ENCODE data around the gene CRY1. TPM values are rescaled to one million over a fixed set of nuclear protein-coding genes. Genes with fewer than 3 reads are reported as not detected.

CRY1 gene
- total RNA-seq, 4 donors from 2014 or later: 23.7 to 51.2 (median 40.1) TPM

DNA sequence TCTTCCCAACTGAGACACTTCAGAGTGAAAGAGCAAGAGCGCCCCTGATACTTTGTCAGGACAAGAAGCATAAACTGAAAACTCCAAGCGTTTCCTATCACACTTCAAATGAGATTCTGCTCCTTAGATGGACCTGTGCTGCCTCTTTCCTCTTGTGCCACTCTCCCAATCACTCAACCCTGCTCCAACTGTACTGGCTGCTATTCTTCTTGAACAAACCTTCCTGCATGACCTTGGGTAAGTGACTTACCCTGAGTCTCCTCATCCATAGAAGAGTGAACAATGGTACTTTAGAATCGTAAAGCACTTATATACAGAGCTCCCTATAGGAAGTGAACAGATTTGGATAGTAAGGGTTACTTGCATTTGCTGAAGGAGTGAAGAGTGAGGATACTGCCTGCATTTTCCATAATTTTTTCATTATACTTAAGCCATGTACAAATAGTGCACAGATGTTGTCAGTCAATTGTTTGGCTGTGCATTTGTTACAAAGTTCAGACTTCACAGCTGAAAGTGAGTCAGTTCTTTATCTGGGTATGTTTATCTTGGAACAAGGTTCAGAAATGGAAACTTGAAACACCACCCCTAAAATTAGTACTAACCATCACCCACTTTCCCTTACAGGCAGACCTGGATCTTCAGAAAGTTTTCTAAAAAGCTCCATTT lies 117.2 kb downstream of the CRY1 start:
- H3K4me1 ChIP-seq: peaks cover 9 to 93% (median 23%) of the 10 kb centered on the region in 3 donors

DNA sequence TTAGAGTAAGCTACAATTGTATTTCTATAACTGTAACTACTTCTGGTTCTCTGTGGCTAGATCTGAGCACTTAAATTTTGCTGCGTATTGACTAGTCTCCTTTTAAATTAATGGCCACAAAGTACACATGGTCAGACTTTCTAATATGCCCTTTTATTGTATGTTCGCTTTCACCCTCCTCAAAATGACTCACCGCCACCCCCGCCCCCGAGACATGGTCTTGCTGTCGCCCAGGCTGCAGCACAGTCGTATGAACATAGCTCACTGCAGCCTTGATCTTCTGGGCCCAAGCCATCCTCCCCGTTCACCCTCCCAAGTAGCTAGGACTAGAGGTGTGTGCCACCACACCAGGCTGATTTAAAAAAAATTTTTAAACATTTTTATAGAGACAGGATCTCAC lies 118.3 kb downstream of the CRY1 start:
- WGBS, 2 donors (ENCODE audit: low coverage in 1 of 2): 85 to 91% methylated on average over 7 to 8 of the region's 8 CpGs
- H3K4me1 ChIP-seq: peaks cover 9 to 83% (median 23%) of the 10 kb centered on the region in 3 donors
- ATAC-seq: no peak
- no peak overlapping the region for H3K4me3 ChIP-seq
- peak overlapping the region in 2 of 4 donors; percentile 18 to 56 for H3K27ac ChIP-seq
- no peaks in the 10 kb centered on the region for H3K27me3 ChIP-seq
- no peaks in the 10 kb centered on the region for H3K9me3 ChIP-seq
- H3K36me3 ChIP-seq: peaks cover 0 to 17% of the 10 kb centered on the region in 2 donors
- TF ChIP-seq, protein P1, sequence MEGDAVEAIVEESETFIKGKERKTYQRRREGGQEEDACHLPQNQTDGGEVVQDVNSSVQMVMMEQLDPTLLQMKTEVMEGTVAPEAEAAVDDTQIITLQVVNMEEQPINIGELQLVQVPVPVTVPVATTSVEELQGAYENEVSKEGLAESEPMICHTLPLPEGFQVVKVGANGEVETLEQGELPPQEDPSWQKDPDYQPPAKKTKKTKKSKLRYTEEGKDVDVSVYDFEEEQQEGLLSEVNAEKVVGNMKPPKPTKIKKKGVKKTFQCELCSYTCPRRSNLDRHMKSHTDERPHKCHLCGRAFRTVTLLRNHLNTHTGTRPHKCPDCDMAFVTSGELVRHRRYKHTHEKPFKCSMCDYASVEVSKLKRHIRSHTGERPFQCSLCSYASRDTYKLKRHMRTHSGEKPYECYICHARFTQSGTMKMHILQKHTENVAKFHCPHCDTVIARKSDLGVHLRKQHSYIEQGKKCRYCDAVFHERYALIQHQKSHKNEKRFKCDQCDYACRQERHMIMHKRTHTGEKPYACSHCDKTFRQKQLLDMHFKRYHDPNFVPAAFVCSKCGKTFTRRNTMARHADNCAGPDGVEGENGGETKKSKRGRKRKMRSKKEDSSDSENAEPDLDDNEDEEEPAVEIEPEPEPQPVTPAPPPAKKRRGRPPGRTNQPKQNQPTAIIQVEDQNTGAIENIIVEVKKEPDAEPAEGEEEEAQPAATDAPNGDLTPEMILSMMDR (IDR thresholded peaks at IDR 0.05): no peak
- TF ChIP-seq EP300 (IDR thresholded peaks at IDR 0.05): no peak
- TF ChIP-seq POLR2AphosphoS5 (IDR thresholded peaks at IDR 0.05): no peak
- no peak for TF ChIP-seq POLR2A (IDR thresholded peaks at IDR 0.05)

More for the DNA sequence above, 117.2 kb downstream of the CRY1 start:
- H3K27ac ChIP-seq: peak overlapping the region in 2 of 4 donors; percentile 28 to 56
- no peak overlapping the region for H3K4me3 ChIP-seq
- TF ChIP-seq, protein P1 (IDR thresholded peaks at IDR 0.05): no peak
- TF ChIP-seq POLR2AphosphoS5 (IDR thresholded peaks at IDR 0.05): peak; percentile 57
- H3K36me3 ChIP-seq: peaks cover 0 to 7% of the 10 kb centered on the region in 2 donors
- H3K9me3 ChIP-seq: no peaks in the 10 kb centered on the region
- ATAC-seq: peak; percentile 39
- no peaks in the 10 kb centered on the region for H3K27me3 ChIP-seq
- WGBS, 2 donors (ENCODE audit: low coverage in 1 of 2): 79 to 86% methylated on average over 2 to 3 of the region's 3 CpGs

GRCh38 chr12:106974511-106974910 lies 118.8 kb downstream of the CRY1 start:
- TF ChIP-seq EP300 (IDR thresholded peaks at IDR 0.05) (no peak), POLR2A (IDR thresholded peaks at IDR 0.05) (no peak), POLR2AphosphoS5 (IDR thresholded peaks at IDR 0.05) (no peak)
- TF ChIP-seq, protein P1 (IDR thresholded peaks at IDR 0.05): no peak
- Histone ChIP-seq H3K4me1 (peaks cover 9 to 78% (median 23%) of the 10 kb centered on the region in 3 donors), H3K36me3 (peaks cover 0 to 21% of the 10 kb centered on the region in 2 donors), H3K4me3 (no peak overlapping the region), H3K27ac (peak overlapping the region in 3 of 4 donors; percentile 12 to 25 (median 17)), H3K9me3 (no peaks in the 10 kb centered on the region), H3K27me3 (no peaks in the 10 kb centered on the region)
- 86 to 90% methylated on average over 1 to 3 of the region's 3 CpGs for WGBS, 2 donors (ENCODE audit: low coverage in 1 of 2)
- no peak for ATAC-seq

GRCh38 chr12:106973545-106973944 lies 119.8 kb downstream of the CRY1 start:
- no peak overlapping the region for H3K4me3 ChIP-seq
- H3K27me3 ChIP-seq: no peaks in the 10 kb centered on the region
- no peak overlapping the region for H3K27ac ChIP-seq
- TF ChIP-seq EP300 (IDR thresholded peaks at IDR 0.05): no peak
- TF ChIP-seq, protein P1 (IDR thresholded peaks at IDR 0.05): no peak
- no peak for TF ChIP-seq POLR2A (IDR thresholded peaks at IDR 0.05)
- no peak for TF ChIP-seq POLR2AphosphoS5 (IDR thresholded peaks at IDR 0.05)
- no peak for ATAC-seq
- H3K4me1 ChIP-seq: peaks cover 9 to 68% (median 22%) of the 10 kb centered on the region in 3 donors
- no peaks in the 10 kb centered on the region for H3K9me3 ChIP-seq
- peaks cover 0 to 29% of the 10 kb centered on the region in 2 donors for H3K36me3 ChIP-seq

- no peak for TF ChIP-seq EP300 (IDR thresholded peaks at IDR 0.05)
- TF ChIP-seq, protein P1 (IDR thresholded peaks at IDR 0.05): no peak
- no peak for TF ChIP-seq POLR2A (IDR thresholded peaks at IDR 0.05)
- no peak for TF ChIP-seq POLR2AphosphoS5 (IDR thresholded peaks at IDR 0.05)
- Histone ChIP-seq H3K27ac (no peak overlapping the region), H3K9me3 (no peaks in the 10 kb centered on the region), H3K36me3 (peaks cover 0 to 49% of the 10 kb centered on the region in 2 donors), H3K27me3 (no peaks in the 10 kb centered on the region), H3K4me3 (no peak overlapping the region), H3K4me1 (peaks cover 1 to 54% (median 7%) of the 10 kb centered on the region in 3 donors)
- ATAC-seq: no peak
- 92% methylated on average over 2 of the region's 2 CpGs for WGBS, 2 donors (ENCODE audit: low coverage in 1 of 2)
Measured at GRCh38 chr12:106971065-106971464, 122.3 kb downstream of the CRY1 start.
